HepG2 (cell line): ENCODE results near the gene SEBOX. TPM values are rescaled to one million over a fixed set of nuclear protein-coding genes. Genes with fewer than 3 reads are reported as not detected.

Experiments used
- ATAC-seq: fragments of 200-7000 bp; cut with Tn5 transposase; 3 replicates; pipeline ENCODE4 v1.9.1; 2020; ENCODE audit warnings: mild to moderate bottlenecking, moderate library complexity
- BruUV-seq: library from RNA; stranded (reverse); fragments of 400-500 nt; replicated peaks from 2 replicates; lab custom pipeline; 2021; lab: Mats Ljungman, UMichigan
- CTCF ChIA-PET: fragments of 300-600 bp; formaldehyde crosslinking; extraction: SDS; loops from one replicate; lab custom pipeline; 2021; ENCODE audit warnings: low total read pairs, inconsistent platforms, low intra/inter-chr PET ratio; lab: Yijun Ruan, JAX
- POLR2A ChIA-PET: fragments of 350-600 bp; sonication (Branson Sonifier 250); formaldehyde crosslinking; loops from one replicate; lab custom pipeline; 2020; ENCODE audit warnings: antibody characterized with exemption, inconsistent platforms; lab: Yijun Ruan, JAX
- DNase-seq: peaks from one replicate; pipeline ENCODE4 v3.0.0-alpha.2; 2015; ENCODE audit warnings: low spot score
- FAIRE-seq: peaks from 3 replicates; lab custom pipeline; 2011; peaks lifted over from hg19 to GRCh38; lab: Jason Lieb, UNC
- H2AFZ ChIP-seq: one replicate; pipeline ENCODE4 v1.6.1; 2011; ENCODE audit warnings: low read length, inconsistent platforms
- H3K27ac ChIP-seq: fragments of 300-600 bp; 3 replicates; pipeline ENCODE4 v1.8.0; 2011; ENCODE audit warnings: mixed run types, mild to moderate bottlenecking, mixed read lengths, low read length, inconsistent platforms; ENCODE audit not compliant: insufficient read depth; ENCODE audit errors: extremely low read length
- H3K27me3 ChIP-seq, 2 experiments: fragments of 200-600 bp in 1 of 2; 2 replicates in 1 of 2; 3 replicates in 1 of 2; pipeline versions ENCODE4 v1.6.0 to v1.8.0; 2011; ENCODE audit warnings: low read length in 2 of 2, mild to moderate bottlenecking in 2 of 2, moderate library complexity in 2 of 2, inconsistent platforms in 1 of 2; ENCODE audit not compliant: insufficient read depth in 2 of 2, control insufficient read depth in 1 of 2
- H3K36me3 ChIP-seq, 2 experiments: fragments of 200-600 bp in 1 of 2; replicated peaks in 1 of 2; 2 replicates in 1 of 2; 3 replicates in 1 of 2; pipeline versions ENCODE4 v1.5.1 to v1.8.0; 2011; ENCODE audit warnings: low read length in 2 of 2, inconsistent platforms in 1 of 2; ENCODE audit not compliant: insufficient read depth in 2 of 2, control insufficient read depth in 1 of 2
- H3K4me1 ChIP-seq: 2 replicates; pipeline ENCODE4 v1.5.1; 2012; ENCODE audit warnings: low read length, inconsistent platforms; ENCODE audit not compliant: insufficient read depth
- H3K4me2 ChIP-seq: 2 replicates; pipeline ENCODE4 v1.6.0; 2011; ENCODE audit warnings: low read depth, low read length, inconsistent platforms
- H3K4me3 ChIP-seq, 3 experiments: fragments of 200-600 bp in 1 of 3; sonication (generic), shearing (Covaris generic) in 1 of 3; replicated peaks in 1 of 3; 2 replicates each; pipeline ENCODE4 v1.5.1; 2011 to 2016; ENCODE audit warnings: low read length in 3 of 3, inconsistent platforms in 2 of 3, low read depth in 2 of 3, mild to moderate bottlenecking in 2 of 3, control low read depth in 1 of 3, mixed read lengths in 1 of 3; ENCODE audit not compliant: insufficient read depth in 1 of 3
- H3K79me2 ChIP-seq: one replicate; pipeline ENCODE4 v1.6.1; 2011; ENCODE audit warnings: low read length, inconsistent platforms; ENCODE audit not compliant: insufficient read depth
- H3K9ac ChIP-seq: 2 replicates; pipeline ENCODE4 v1.6.0; 2011; ENCODE audit warnings: mild to moderate bottlenecking, low read depth, low read length, inconsistent platforms; ENCODE audit not compliant: insufficient read depth
- H3K9me3 ChIP-seq: 2 replicates; pipeline ENCODE4 v1.5.1; 2012; ENCODE audit warnings: mild to moderate bottlenecking, low read length
- H4K20me1 ChIP-seq: 2 replicates; pipeline ENCODE4 v1.6.0; 2011; ENCODE audit warnings: inconsistent platforms, mild to moderate bottlenecking, low read length, moderate library complexity; ENCODE audit not compliant: insufficient read depth
- AGO1 ChIP-seq: fragments of 200-400 bp; formaldehyde crosslinking; IDR thresholded peaks from 2 replicates; pipeline ENCODE4 v1.6.1; 2017; ENCODE audit warnings: mild to moderate bottlenecking, low read depth, low read length, moderate library complexity; ENCODE audit not compliant: poor library complexity, severe bottlenecking
- KLF15 ChIP-seq: sonication (generic); formaldehyde crosslinking; IDR thresholded peaks from 2 replicates; pipeline ENCODE4 v1.8.1; 2023; ENCODE audit warnings: borderline replicate concordance, mild to moderate bottlenecking, inconsistent platforms, missing genetic modification reagents, mixed read lengths
- MIER2 ChIP-seq: IDR thresholded peaks from 2 replicates; pipeline ENCODE4 v1.6.1; 2016; ENCODE audit warnings: missing biosample characterization, missing genetic modification reagents
- MXI1 ChIP-seq: IDR thresholded peaks from 3 replicates; pipeline ENCODE4 v1.6.1; 2012; ENCODE audit warnings: low read depth, low read length, inconsistent platforms, borderline replicate concordance
- SIN3B ChIP-seq: fragments of 150-350 bp; IDR thresholded peaks from 2 replicates; pipeline ENCODE4 v1.6.1; 2014; ENCODE audit warnings: low read length
- ZKSCAN5 ChIP-seq: sonication (generic); formaldehyde crosslinking; IDR thresholded peaks from 2 replicates; pipeline ENCODE4 v1.5.1; 2020; ENCODE audit warnings: mild to moderate bottlenecking, missing genetic modification reagents
- ZNF282 ChIP-seq: fragments of 450-650 bp; IDR thresholded peaks from 2 replicates; pipeline ENCODE4 v1.6.1; 2018; ENCODE audit not compliant: partially characterized antibody
- ZNF337 ChIP-seq: sonication (generic); formaldehyde crosslinking; IDR thresholded peaks from 2 replicates; pipeline ENCODE4 v1.5.1; 2020; ENCODE audit warnings: missing genetic modification reagents, low read depth, mild to moderate bottlenecking, borderline replicate concordance
- ZNF430 ChIP-seq: sonication (generic); formaldehyde crosslinking; IDR thresholded peaks from 2 replicates; pipeline ENCODE4 v1.9.0; 2021; ENCODE audit warnings: mild to moderate bottlenecking, missing genetic modification reagents
- ZNF558 ChIP-seq: sonication (generic); formaldehyde crosslinking; IDR thresholded peaks from 2 replicates; pipeline ENCODE4 v1.9.0; 2022; ENCODE audit warnings: mild to moderate bottlenecking, missing genetic modification reagents, borderline replicate concordance
- ZNF598 ChIP-seq: sonication (generic); formaldehyde crosslinking; IDR thresholded peaks from 2 replicates; pipeline ENCODE4 v1.5.1; 2020; ENCODE audit warnings: mild to moderate bottlenecking, missing genetic modification reagents, borderline replicate concordance
- ZNF770 ChIP-seq: sonication (generic); formaldehyde crosslinking; IDR thresholded peaks from 2 replicates; pipeline ENCODE4 v1.5.0; 2020; ENCODE audit warnings: mild to moderate bottlenecking, missing genetic modification reagents
- ZNF775 ChIP-seq: sonication (generic); formaldehyde crosslinking; IDR thresholded peaks from 2 replicates; pipeline ENCODE4 v1.4.0; 2020; ENCODE audit warnings: missing genetic modification reagents, mild to moderate bottlenecking, moderate library complexity, borderline replicate concordance
- ZNF850 ChIP-seq: sonication (generic); formaldehyde crosslinking; conservative IDR thresholded peaks from 2 replicates; pipeline ENCODE4 v1.9.0; 2021; ENCODE audit warnings: mild to moderate bottlenecking, missing genetic modification reagents
- WGBS: methylation state at CpG from one replicate; pipeline ENCODE4 v1.1.6; 2017; ENCODE audit warnings: low lambda C conversion rate; 5-methylcytosine and 5-hydroxymethylcytosine counted together
- in situ Hi-C: cut with HindIII; loops from 2 replicates; pipeline ENCODE4 v1.10.0; 2017; ENCODE audit warnings: low pct_unique_long_range_greater_than_20kb; ENCODE audit not compliant: extremely low pct_ligation_motif_present
- intact Hi-C: fragments of 100-400 bp; cut with micrococcal nuclease; formaldehyde crosslinking; loops from one replicate; pipeline ENCODE4 v1.10.0; 2022; ENCODE audit not compliant: unreplicated experiment
- polyA plus RNA-seq, 8 experiments: library from polyadenylated mRNA; depleted of rRNA in 3 of 8; stranded (reverse) in 7 of 8; unstranded in 1 of 8; fragments of >200 nt; fragmentation: Illumina TruSeq in 4 of 8; extraction: Trizol in 4 of 8; gene quantifications; 2 replicates each; pipeline versions ENCODE4 v1.2.1 to v1.2.3, GENCODE V29; 2011 to 2016; ENCODE audit warnings: low read depth in 4 of 8, missing spikeins in 1 of 8, mixed read lengths in 1 of 8; ENCODE audit not compliant: insufficient read depth in 1 of 8
- total RNA-seq, 5 experiments: library from RNA; depleted of rRNA; stranded (reverse); fragments of >200 nt; fragmentation: Illumina TruSeq; extraction: Trizol; gene quantifications; 2 replicates each; pipeline ENCODE4 v1.2.3, GENCODE V29; 2016; ENCODE audit warnings: low read depth in 1 of 5
- TF ChIP-seq, protein P1 (sequence below): sonication (generic); formaldehyde crosslinking; IDR thresholded peaks from 2 replicates; pipeline ENCODE4 v1.4.0; 2020; ENCODE audit warnings: missing genetic modification reagents, borderline replicate concordance
- TF ChIP-seq, protein P2 (sequence below): sonication (generic); formaldehyde crosslinking; conservative IDR thresholded peaks from 2 replicates; pipeline ENCODE4 v1.8.1; 2023; ENCODE audit warnings: missing genetic modification reagents

Gene SEBOX
- total and polyA plus RNA-seq, 2 of the 13 experiments (the other 11 are each of a cell fraction or from before 2014, with no cell fraction given): not detected

- no peak for TF ChIP-seq ZNF770 (CRISPR knock-in tag)
- TF ChIP-seq ZNF850 (CRISPR knock-in tag): no peak
- no peak for TF ChIP-seq ZKSCAN5
- no peak for TF ChIP-seq AGO1
- no peak for TF ChIP-seq MXI1
Observed at GRCh38 chr17:28368915-28369683, 4.1 kb upstream of the SEBOX start (continued).

- H3K9me3 ChIP-seq: no peaks in the 10 kb centered on the region
- FAIRE-seq (peak; percentile 96), ATAC-seq (peak; percentile 53), DNase-seq (peak; percentile 88)
- H3K4me2 ChIP-seq: peak overlapping the region; percentile 96
- 0% methylated on average over 2 of the region's 5 CpGs for WGBS
- no peak overlapping the region for H2AFZ ChIP-seq
- ChIA-PET CTCF (no interaction called here), POLR2A (interaction anchor here (0.5 to 8.3 kb wide), 19 partner anchors 11 to 119 kb away, joined by 3 to 183 read pairs (median 6); partner anchors contain the start of genes IFT20, POLDIP2, SLC46A1 and TMEM97)
- peak overlapping the region; percentile 92 for H3K27ac ChIP-seq
- intact Hi-C loops: no loop called here
- peak overlapping the region; percentile 74 for H3K9ac ChIP-seq
- peaks cover 52% of the 10 kb centered on the region for H3K4me1 ChIP-seq
- H3K4me3 ChIP-seq: peak overlapping the region; percentile 4 to 77 (median 28); a peak in 5 of 6 replicates
- peaks cover 2 to 8% of the 10 kb centered on the region in 2 experiments; a peak in 3 of 5 replicates for H3K36me3 ChIP-seq
- no peaks in the 10 kb centered on the region for H3K27me3 ChIP-seq
- no TSS peak for BruUV-seq
- in situ Hi-C loops: no loop called here
- H3K79me2 ChIP-seq: peaks cover 7% of the 10 kb centered on the region
- H4K20me1 ChIP-seq: no peaks in the 10 kb centered on the region
- TF ChIP-seq ZNF430 (CRISPR knock-in tag) (no peak), SIN3B (no peak), ZNF337 (CRISPR knock-in tag) (no peak), KLF15 (CRISPR knock-in tag) (no peak; the same call in 1 of the 2 replicates), ZNF558 (CRISPR knock-in tag) (no peak), ZNF775 (CRISPR knock-in tag) (peak; percentile 22; the same call in 1 of the 2 replicates), ZNF282 (no peak), ZNF598 (CRISPR knock-in tag) (no peak), MIER2 (CRISPR knock-in tag) (peak; percentile 60; the same call in 1 of the 2 replicates)
- TF ChIP-seq, protein P1, sequence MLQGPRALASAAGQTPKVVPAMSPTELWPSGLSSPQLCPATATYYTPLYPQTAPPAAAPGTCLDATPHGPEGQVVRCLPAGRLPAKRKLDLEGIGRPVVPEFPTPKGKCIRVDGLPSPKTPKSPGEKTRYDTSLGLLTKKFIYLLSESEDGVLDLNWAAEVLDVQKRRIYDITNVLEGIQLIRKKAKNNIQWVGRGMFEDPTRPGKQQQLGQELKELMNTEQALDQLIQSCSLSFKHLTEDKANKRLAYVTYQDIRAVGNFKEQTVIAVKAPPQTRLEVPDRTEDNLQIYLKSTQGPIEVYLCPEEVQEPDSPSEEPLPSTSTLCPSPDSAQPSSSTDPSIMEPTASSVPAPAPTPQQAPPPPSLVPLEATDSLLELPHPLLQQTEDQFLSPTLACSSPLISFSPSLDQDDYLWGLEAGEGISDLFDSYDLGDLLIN (CRISPR knock-in tag): no peak
- TF ChIP-seq, protein P2, sequence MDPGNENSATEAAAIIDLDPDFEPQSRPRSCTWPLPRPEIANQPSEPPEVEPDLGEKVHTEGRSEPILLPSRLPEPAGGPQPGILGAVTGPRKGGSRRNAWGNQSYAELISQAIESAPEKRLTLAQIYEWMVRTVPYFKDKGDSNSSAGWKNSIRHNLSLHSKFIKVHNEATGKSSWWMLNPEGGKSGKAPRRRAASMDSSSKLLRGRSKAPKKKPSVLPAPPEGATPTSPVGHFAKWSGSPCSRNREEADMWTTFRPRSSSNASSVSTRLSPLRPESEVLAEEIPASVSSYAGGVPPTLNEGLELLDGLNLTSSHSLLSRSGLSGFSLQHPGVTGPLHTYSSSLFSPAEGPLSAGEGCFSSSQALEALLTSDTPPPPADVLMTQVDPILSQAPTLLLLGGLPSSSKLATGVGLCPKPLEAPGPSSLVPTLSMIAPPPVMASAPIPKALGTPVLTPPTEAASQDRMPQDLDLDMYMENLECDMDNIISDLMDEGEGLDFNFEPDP: no peak
Observed at GRCh38 chr17:28368306-28368831, 3.4 kb upstream of the SEBOX start.
